Nucleus accumbens (tissue), 56 donors: Measurements from ENCODE around the gene PRR12.
A peak's percentile ranks its signal among the peaks of the same experiment; 100 is the strongest.

Experiments used
- DNase-seq, 56 donors: peaks; one replicate each; lab custom pipeline; 2025; lab: John Stamatoyannopoulos, UW

Gene PRR12

GRCh38 chr19:49640113-49640898 is 49.3 kb downstream of the PRR12 start, which contains the start of gene RRAS:
TSS of gene RRAS (minus strand) at chr19:49640143. CDS start at chr19:49640098, 45 bp downstream.
- DNase-seq, result peak; percentile 64 to 100 (median 98)

- DNase-seq, result peak; percentile 91 to 100 (median 99)
Measured at GRCh38 chr19:49641688-49642491, 50.9 kb downstream of the PRR12 start, which contains the start of gene SCAF1. TSS of gene SCAF1 (plus strand) at chr19:49642209. CDS start at chr19:49645027, 2,818 bp downstream.

- no peak for DNase-seq
Measured at GRCh38 chr19:49642492-49643035, 51.6 kb downstream of the PRR12 start.

GRCh38 chr19:49643466-49643865 is 52.5 kb downstream of the PRR12 start:
- no peak for DNase-seq

GRCh38 chr19:49645592-49645991 is 54.6 kb downstream of the PRR12 start:
- DNase-seq, result no peak

- DNase-seq, result no peak
Measured at GRCh38 chr19:49645995-49646394, 55.0 kb downstream of the PRR12 start.

GRCh38 chr19:49646586-49646985 is 55.6 kb downstream of the PRR12 start:
- no peak for DNase-seq

GRCh38 chr19:49651029-49651819 is 60.2 kb downstream of the PRR12 start:
- no peak for DNase-seq

GRCh38 chr19:49651820-49652550 is 61.0 kb downstream of the PRR12 start:
- DNase-seq, result no peak

- no peak for DNase-seq
Measured at GRCh38 chr19:49652551-49653465, 61.8 kb downstream of the PRR12 start.

GRCh38 chr19:49653466-49653806 is 62.5 kb downstream of the PRR12 start:
- DNase-seq, result no peak

- DNase-seq, result no peak
Measured at GRCh38 chr19:49654581-49654980, 63.6 kb downstream of the PRR12 start.

- DNase-seq, result no peak
Measured at GRCh38 chr19:49655570-49656455, 64.8 kb downstream of the PRR12 start.

GRCh38 chr19:49656456-49657109 is 65.6 kb downstream of the PRR12 start:
- no peak for DNase-seq

GRCh38 chr19:49657493-49658138 is 66.6 kb downstream of the PRR12 start:
- DNase-seq, result no peak

- DNase-seq, result no peak
Measured at GRCh38 chr19:49658139-49658517, 67.1 kb downstream of the PRR12 start.
